GM10266 (cell line): ENCODE results near the gene AKR1C3.
"Not testable (repeated sequence)": the region's sequence is repeated elsewhere in the genome, so short reads cannot be mapped to it uniquely, and the experiment has no call there.

ENCODE experiments used
- DNase-seq: peaks from one replicate; pipeline ENCODE4 v3.0.0; 2012; ENCODE audit errors: extremely low spot score
- TF ChIP-seq, protein P1 (sequence below): IDR thresholded peaks from 2 replicates; pipeline ENCODE4 v1.5.1; 2012; ENCODE audit warnings: mild to moderate bottlenecking, low read depth; ENCODE audit not compliant: control insufficient read depth, insufficient read depth; ENCODE audit errors: missing control alignments

Gene AKR1C3

DNA sequence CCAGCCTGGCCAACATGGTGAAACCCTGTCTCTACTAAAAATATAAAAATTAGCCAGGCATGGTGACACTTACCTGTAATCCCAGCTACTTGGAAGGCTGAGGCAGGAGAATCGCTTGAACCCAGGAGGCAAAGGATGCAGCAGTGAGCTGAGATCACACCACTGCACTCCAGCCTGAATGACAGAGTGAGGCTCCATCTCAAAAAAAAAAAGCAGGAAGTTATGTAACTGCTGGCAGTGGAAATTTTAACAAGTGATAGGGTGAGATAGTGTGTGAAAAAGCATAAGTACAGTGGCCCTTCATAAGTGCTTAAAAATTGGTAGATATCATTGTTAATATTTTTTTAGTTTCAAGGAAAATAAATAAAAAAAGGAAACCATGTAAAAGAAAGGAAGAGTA, 12.3 kb downstream of the AKR1C3 start:
- TF ChIP-seq, protein P1, sequence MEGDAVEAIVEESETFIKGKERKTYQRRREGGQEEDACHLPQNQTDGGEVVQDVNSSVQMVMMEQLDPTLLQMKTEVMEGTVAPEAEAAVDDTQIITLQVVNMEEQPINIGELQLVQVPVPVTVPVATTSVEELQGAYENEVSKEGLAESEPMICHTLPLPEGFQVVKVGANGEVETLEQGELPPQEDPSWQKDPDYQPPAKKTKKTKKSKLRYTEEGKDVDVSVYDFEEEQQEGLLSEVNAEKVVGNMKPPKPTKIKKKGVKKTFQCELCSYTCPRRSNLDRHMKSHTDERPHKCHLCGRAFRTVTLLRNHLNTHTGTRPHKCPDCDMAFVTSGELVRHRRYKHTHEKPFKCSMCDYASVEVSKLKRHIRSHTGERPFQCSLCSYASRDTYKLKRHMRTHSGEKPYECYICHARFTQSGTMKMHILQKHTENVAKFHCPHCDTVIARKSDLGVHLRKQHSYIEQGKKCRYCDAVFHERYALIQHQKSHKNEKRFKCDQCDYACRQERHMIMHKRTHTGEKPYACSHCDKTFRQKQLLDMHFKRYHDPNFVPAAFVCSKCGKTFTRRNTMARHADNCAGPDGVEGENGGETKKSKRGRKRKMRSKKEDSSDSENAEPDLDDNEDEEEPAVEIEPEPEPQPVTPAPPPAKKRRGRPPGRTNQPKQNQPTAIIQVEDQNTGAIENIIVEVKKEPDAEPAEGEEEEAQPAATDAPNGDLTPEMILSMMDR = no peak
- DNase-seq = no peak

- TF ChIP-seq, protein P1 = no peak
- DNase-seq = no peak
These were observed 13.8 kb downstream of the AKR1C3 start for GRCh38 chr10:5107860-5108526.

GRCh38 chr10:5108658-5109416, 14.6 kb downstream of the AKR1C3 start:
- DNase-seq = no peak
- TF ChIP-seq, protein P1 = no peak

GRCh38 chr10:5109861-5110260, 15.6 kb downstream of the AKR1C3 start:
- not testable (repeated sequence) for DNase-seq

- TF ChIP-seq, protein P1 = no peak
These were observed 22.4 kb downstream of the AKR1C3 start for GRCh38 chr10:5116621-5117020.

GRCh38 chr10:5117026-5117425, 22.8 kb downstream of the AKR1C3 start:
- DNase-seq = no peak
- TF ChIP-seq, protein P1 = no peak

More at GRCh38 chr10:5116621-5117020, 22.4 kb downstream of the AKR1C3 start:
- DNase-seq = no peak

DNA sequence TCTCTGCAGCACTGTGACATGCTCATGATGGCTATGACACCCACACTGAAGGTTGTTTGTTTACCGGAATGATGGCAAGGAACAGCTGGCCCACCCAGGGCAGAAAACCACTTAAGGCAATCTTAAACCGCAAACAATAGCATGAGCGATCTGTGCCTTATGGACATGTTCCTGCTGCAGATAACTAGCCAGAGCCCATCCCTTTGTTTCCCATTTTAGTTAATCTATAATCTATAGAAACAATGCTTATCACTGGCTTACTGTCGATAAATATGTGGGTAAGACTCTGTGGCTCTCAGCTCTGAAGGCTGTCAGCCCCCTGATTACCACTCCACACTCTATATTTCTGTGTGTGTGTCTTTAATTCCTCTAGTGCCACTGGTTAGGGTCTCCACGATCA, 25.8 kb downstream of the AKR1C3 start:
- not testable (repeated sequence) for DNase-seq

GRCh38 chr10:5123886-5124285, 29.7 kb downstream of the AKR1C3 start:
- DNase-seq = no peak
- TF ChIP-seq, protein P1 = no peak
